SK-N-SH (cell line): ENCODE results near the gene CYBA. TPM values are rescaled to one million over a fixed set of nuclear protein-coding genes. Genes with fewer than 3 reads are reported as not detected.

Source experiments
- CTCF ChIA-PET: fragments of 300-600, 350-600 bp; formaldehyde crosslinking; extraction: SDS; loops from one replicate; lab custom pipeline; 2021; lab: Yijun Ruan, JAX
- POLR2A ChIA-PET: fragments of 350-600 bp; sonication (Branson Sonifier 250); formaldehyde crosslinking; extraction: SDS; loops from one replicate; lab custom pipeline; 2020; ENCODE audit warnings: antibody characterized with exemption, inconsistent platforms; lab: Yijun Ruan, JAX
- DNase-seq: peaks from one replicate; pipeline ENCODE4 v3.0.0; 2012
- H2AFZ ChIP-seq: fragments of 200-600 bp; sonication (generic); 2 replicates; pipeline ENCODE4 v1.8.1; 2016; ENCODE audit warnings: antibody characterized with exemption, mild to moderate bottlenecking, low read depth
- H3F3A ChIP-seq: fragments of 200-600 bp; sonication (generic); replicated peaks from 2 replicates; pipeline ENCODE3; 2016; ENCODE audit warnings: antibody characterized with exemption, mild to moderate bottlenecking; ENCODE audit not compliant: insufficient read depth
- H3K27ac ChIP-seq, 2 experiments: fragments of 200-500 bp in 1 of 2; fragments of 200-600 bp in 1 of 2; sonication (Bioruptor generic) in 1 of 2; sonication (generic), shearing (Covaris generic) in 1 of 2; 2 replicates each; pipeline versions ENCODE4 v1.5.1 to v1.6.1; 2014 to 2016; ENCODE audit warnings: low read depth in 2 of 2, inconsistent platforms in 1 of 2, low read length in 1 of 2, mild to moderate bottlenecking in 1 of 2, mixed read lengths in 1 of 2
- H3K27me3 ChIP-seq: fragments of 200-600 bp; sonication (generic), shearing (Covaris generic); 2 replicates; pipeline ENCODE4 v1.6.1; 2016; ENCODE audit warnings: mixed run types; ENCODE audit not compliant: insufficient read depth
- H3K36me3 ChIP-seq, 2 experiments: fragments of 200-500 bp in 1 of 2; fragments of 200-600 bp in 1 of 2; sonication (Bioruptor generic) in 1 of 2; sonication (generic) in 1 of 2; replicated peaks in 1 of 2; 2 replicates each; pipeline versions ENCODE3 to v1.5.1; 2014 to 2016; ENCODE audit warnings: low read length in 1 of 2, mild to moderate bottlenecking in 1 of 2; ENCODE audit not compliant: insufficient read depth in 2 of 2, control insufficient read depth in 1 of 2
- H3K4me1 ChIP-seq, 2 experiments: fragments of 200-500 bp in 1 of 2; fragments of 200-600 bp in 1 of 2; sonication (Bioruptor generic) in 1 of 2; sonication (generic), shearing (Covaris generic) in 1 of 2; 2 replicates each; pipeline versions ENCODE4 v1.5.1 to v1.6.1; 2014 to 2016; ENCODE audit warnings: low read depth in 1 of 2, low read length in 1 of 2, mixed run types in 1 of 2; ENCODE audit not compliant: insufficient read depth in 2 of 2, control insufficient read depth in 1 of 2
- H3K4me2 ChIP-seq: fragments of 200-600 bp; sonication (generic), shearing (Covaris generic); 2 replicates; pipeline ENCODE4 v1.6.1; 2017; ENCODE audit warnings: mixed run types
- H3K4me3 ChIP-seq, 2 experiments: fragments of 200-500 bp in 1 of 2; fragments of 200-600 bp in 1 of 2; sonication (Bioruptor generic) in 1 of 2; sonication (generic), shearing (Covaris generic) in 1 of 2; 2 replicates each; pipeline versions ENCODE4 v1.5.1 to v1.8.1; 2014 to 2016; ENCODE audit warnings: low read depth in 2 of 2, inconsistent platforms in 1 of 2, low read length in 1 of 2, mild to moderate bottlenecking in 1 of 2, mixed read lengths in 1 of 2, moderate library complexity in 1 of 2
- H3K79me2 ChIP-seq: fragments of 200-600 bp; sonication (generic); 2 replicates; pipeline ENCODE4 v1.8.1; 2017; ENCODE audit warnings: mild to moderate bottlenecking; ENCODE audit not compliant: insufficient read depth
- H3K9ac ChIP-seq: fragments of 200-600 bp; sonication (generic); 2 replicates; pipeline ENCODE4 v1.6.1; 2017; ENCODE audit warnings: mixed run types
- H3K9me2 ChIP-seq: fragments of 200-600 bp; sonication (generic); 2 replicates; pipeline ENCODE4 v1.6.1; 2017; ENCODE audit warnings: mixed run types
- H3K9me3 ChIP-seq: fragments of 200-600 bp; sonication (generic); 2 replicates; pipeline ENCODE4 v1.6.1; 2017; ENCODE audit warnings: mixed run types, mild to moderate bottlenecking, moderate library complexity
- H4K20me1 ChIP-seq: fragments of 200-600 bp; sonication (generic); 2 replicates; pipeline ENCODE4 v1.6.1; 2017; ENCODE audit warnings: mild to moderate bottlenecking, mixed run types; ENCODE audit not compliant: insufficient read depth
- CHD2 ChIP-seq: fragments of 150-350 bp; IDR thresholded peaks from 2 replicates; pipeline ENCODE4 v1.6.1; 2018; ENCODE audit warnings: low read length; ENCODE audit not compliant: partially characterized antibody
- ELF1 ChIP-seq: IDR thresholded peaks from 2 replicates; pipeline ENCODE4 v1.4.0; 2012
- FOXJ3 ChIP-seq: sonication (generic); formaldehyde crosslinking; IDR thresholded peaks from 2 replicates; pipeline ENCODE4 v1.5.1; 2020; ENCODE audit warnings: mild to moderate bottlenecking, missing genetic modification reagents
- JUND ChIP-seq: IDR thresholded peaks from 2 replicates; pipeline ENCODE4 v1.4.0; 2012
- MXI1 ChIP-seq: IDR thresholded peaks from 2 replicates; pipeline ENCODE4 v1.6.1; 2012; ENCODE audit warnings: mild to moderate bottlenecking, low read depth, low read length, improper control_type of control experiment
- NFIC ChIP-seq: IDR thresholded peaks from 2 replicates; pipeline ENCODE4 v1.4.0; 2012; ENCODE audit warnings: borderline replicate concordance
- RCOR1 ChIP-seq: fragments of 150-350 bp; IDR thresholded peaks from 2 replicates; pipeline ENCODE4 v1.6.1; 2017; ENCODE audit warnings: antibody characterized with exemption, low read length
- RXRA ChIP-seq: IDR thresholded peaks from 2 replicates; pipeline ENCODE4 v1.4.0; 2012; ENCODE audit warnings: low read depth, mild to moderate bottlenecking, borderline replicate concordance
- TAF1 ChIP-seq: IDR thresholded peaks from 2 replicates; pipeline ENCODE4 v1.6.1; 2012; ENCODE audit warnings: low read depth, mild to moderate bottlenecking, low read length, moderate library complexity, borderline replicate concordance
- YY1 ChIP-seq: IDR thresholded peaks from 2 replicates; pipeline ENCODE4 v1.4.0; 2012; ENCODE audit warnings: low read depth, mild to moderate bottlenecking
- WGBS: methylation state at CpG from one replicate; pipeline ENCODE4 v1.1.6; 2017; ENCODE audit warnings: low lambda C conversion rate; 5-methylcytosine and 5-hydroxymethylcytosine counted together
- polyA plus RNA-seq, 3 experiments: library from polyadenylated mRNA; depleted of rRNA; stranded (reverse); fragments of >200 nt; gene quantifications; 2 replicates each; pipeline ENCODE4 v1.2.3, GENCODE V29; 2012
- TF ChIP-seq, protein P1 (sequence below): fragments of 200-600 bp; sonication (generic); IDR thresholded peaks from 2 replicates; pipeline ENCODE4 v1.6.1; 2017; ENCODE audit warnings: antibody characterized with exemption, mild to moderate bottlenecking, moderate library complexity
- TF ChIP-seq, protein P2 (sequence below): IDR thresholded peaks from 2 replicates; pipeline ENCODE4 v1.4.0; 2012; ENCODE audit warnings: low read depth, borderline replicate concordance
- TF ChIP-seq, protein P3 (sequence below): IDR thresholded peaks from 2 replicates; pipeline ENCODE4; 2012
- TF ChIP-seq, protein P4 (sequence below): fragments of 150-350 bp; IDR thresholded peaks from 2 replicates; pipeline ENCODE4 v1.6.1; 2016; ENCODE audit warnings: mild to moderate bottlenecking, low read depth, low read length
- TF ChIP-seq, protein P5 (sequence below): IDR thresholded peaks from 2 replicates; pipeline ENCODE4 v1.6.1; 2012; ENCODE audit warnings: mild to moderate bottlenecking, low read depth, low read length, moderate library complexity
- TF ChIP-seq, protein P6 (sequence below): IDR thresholded peaks from 2 replicates; pipeline ENCODE4 v1.4.0; 2012; ENCODE audit warnings: low read depth

Gene CYBA
- polyA plus RNA-seq, 1 of the 3 experiments (the other 2 are of a cell fraction) = 176 TPM

DNA sequence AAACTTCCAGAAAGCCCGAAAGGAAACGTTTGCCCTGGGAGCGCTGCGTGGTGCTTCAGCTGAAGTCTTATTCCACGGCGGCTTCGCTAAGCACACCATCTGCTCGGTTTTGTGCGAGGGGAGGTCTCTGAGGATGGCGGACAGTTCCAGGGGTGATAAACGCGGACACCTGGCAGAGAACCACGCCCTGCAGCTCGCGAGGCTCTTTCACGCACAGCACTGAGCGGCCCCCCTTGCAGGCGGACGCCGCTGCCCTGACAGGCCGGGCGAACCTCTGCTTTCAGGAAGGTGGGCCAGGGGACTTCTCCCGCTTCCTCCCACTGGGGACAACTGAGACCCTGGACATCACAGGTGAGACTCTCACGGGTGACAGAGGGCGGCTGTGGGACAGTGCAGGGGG lies 8.3 kb upstream of the CYBA start:
- H4K20me1 ChIP-seq = no peaks in the 10 kb centered on the region

More for the DNA sequence above, 8.3 kb upstream of the CYBA start:
- no peaks in the 10 kb centered on the region for H3K9me2 ChIP-seq
- H3K79me2 ChIP-seq = peaks cover 11% of the 10 kb centered on the region
- H2AFZ ChIP-seq = no peak overlapping the region
- WGBS = 92% methylated on average over 11 of the region's 25 CpGs
- H3K27ac ChIP-seq = no peak overlapping the region
- CTCF ChIA-PET = no interaction called here
- no peaks in the 10 kb centered on the region for H3K9me3 ChIP-seq
- no peak overlapping the region for H3K4me3 ChIP-seq
- H3K4me1 ChIP-seq = peaks cover 0 to 5% of the 10 kb centered on the region in 2 experiments; a peak in 1 of 4 replicates
- TF ChIP-seq, protein P1, sequence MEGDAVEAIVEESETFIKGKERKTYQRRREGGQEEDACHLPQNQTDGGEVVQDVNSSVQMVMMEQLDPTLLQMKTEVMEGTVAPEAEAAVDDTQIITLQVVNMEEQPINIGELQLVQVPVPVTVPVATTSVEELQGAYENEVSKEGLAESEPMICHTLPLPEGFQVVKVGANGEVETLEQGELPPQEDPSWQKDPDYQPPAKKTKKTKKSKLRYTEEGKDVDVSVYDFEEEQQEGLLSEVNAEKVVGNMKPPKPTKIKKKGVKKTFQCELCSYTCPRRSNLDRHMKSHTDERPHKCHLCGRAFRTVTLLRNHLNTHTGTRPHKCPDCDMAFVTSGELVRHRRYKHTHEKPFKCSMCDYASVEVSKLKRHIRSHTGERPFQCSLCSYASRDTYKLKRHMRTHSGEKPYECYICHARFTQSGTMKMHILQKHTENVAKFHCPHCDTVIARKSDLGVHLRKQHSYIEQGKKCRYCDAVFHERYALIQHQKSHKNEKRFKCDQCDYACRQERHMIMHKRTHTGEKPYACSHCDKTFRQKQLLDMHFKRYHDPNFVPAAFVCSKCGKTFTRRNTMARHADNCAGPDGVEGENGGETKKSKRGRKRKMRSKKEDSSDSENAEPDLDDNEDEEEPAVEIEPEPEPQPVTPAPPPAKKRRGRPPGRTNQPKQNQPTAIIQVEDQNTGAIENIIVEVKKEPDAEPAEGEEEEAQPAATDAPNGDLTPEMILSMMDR = no peak
- TF ChIP-seq YY1 (no peak), RCOR1 (no peak), FOXJ3 (no peak), CHD2 (no peak), NFIC (no peak), ELF1 (no peak), JUND (no peak), TAF1 (no peak), RXRA (no peak), MXI1 (no peak)
- TF ChIP-seq, protein P2, sequence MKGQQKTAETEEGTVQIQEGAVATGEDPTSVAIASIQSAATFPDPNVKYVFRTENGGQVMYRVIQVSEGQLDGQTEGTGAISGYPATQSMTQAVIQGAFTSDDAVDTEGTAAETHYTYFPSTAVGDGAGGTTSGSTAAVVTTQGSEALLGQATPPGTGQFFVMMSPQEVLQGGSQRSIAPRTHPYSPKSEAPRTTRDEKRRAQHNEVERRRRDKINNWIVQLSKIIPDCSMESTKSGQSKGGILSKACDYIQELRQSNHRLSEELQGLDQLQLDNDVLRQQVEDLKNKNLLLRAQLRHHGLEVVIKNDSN = no peak
- TF ChIP-seq, protein P3, sequence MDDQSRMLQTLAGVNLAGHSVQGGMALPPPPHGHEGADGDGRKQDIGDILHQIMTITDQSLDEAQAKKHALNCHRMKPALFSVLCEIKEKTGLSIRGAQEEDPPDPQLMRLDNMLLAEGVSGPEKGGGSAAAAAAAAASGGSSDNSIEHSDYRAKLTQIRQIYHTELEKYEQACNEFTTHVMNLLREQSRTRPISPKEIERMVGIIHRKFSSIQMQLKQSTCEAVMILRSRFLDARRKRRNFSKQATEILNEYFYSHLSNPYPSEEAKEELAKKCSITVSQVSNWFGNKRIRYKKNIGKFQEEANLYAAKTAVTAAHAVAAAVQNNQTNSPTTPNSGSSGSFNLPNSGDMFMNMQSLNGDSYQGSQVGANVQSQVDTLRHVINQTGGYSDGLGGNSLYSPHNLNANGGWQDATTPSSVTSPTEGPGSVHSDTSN = no peak
- TF ChIP-seq, protein P4, sequence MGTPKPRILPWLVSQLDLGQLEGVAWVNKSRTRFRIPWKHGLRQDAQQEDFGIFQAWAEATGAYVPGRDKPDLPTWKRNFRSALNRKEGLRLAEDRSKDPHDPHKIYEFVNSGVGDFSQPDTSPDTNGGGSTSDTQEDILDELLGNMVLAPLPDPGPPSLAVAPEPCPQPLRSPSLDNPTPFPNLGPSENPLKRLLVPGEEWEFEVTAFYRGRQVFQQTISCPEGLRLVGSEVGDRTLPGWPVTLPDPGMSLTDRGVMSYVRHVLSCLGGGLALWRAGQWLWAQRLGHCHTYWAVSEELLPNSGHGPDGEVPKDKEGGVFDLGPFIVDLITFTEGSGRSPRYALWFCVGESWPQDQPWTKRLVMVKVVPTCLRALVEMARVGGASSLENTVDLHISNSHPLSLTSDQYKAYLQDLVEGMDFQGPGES = no peak
- TF ChIP-seq, protein P5, sequence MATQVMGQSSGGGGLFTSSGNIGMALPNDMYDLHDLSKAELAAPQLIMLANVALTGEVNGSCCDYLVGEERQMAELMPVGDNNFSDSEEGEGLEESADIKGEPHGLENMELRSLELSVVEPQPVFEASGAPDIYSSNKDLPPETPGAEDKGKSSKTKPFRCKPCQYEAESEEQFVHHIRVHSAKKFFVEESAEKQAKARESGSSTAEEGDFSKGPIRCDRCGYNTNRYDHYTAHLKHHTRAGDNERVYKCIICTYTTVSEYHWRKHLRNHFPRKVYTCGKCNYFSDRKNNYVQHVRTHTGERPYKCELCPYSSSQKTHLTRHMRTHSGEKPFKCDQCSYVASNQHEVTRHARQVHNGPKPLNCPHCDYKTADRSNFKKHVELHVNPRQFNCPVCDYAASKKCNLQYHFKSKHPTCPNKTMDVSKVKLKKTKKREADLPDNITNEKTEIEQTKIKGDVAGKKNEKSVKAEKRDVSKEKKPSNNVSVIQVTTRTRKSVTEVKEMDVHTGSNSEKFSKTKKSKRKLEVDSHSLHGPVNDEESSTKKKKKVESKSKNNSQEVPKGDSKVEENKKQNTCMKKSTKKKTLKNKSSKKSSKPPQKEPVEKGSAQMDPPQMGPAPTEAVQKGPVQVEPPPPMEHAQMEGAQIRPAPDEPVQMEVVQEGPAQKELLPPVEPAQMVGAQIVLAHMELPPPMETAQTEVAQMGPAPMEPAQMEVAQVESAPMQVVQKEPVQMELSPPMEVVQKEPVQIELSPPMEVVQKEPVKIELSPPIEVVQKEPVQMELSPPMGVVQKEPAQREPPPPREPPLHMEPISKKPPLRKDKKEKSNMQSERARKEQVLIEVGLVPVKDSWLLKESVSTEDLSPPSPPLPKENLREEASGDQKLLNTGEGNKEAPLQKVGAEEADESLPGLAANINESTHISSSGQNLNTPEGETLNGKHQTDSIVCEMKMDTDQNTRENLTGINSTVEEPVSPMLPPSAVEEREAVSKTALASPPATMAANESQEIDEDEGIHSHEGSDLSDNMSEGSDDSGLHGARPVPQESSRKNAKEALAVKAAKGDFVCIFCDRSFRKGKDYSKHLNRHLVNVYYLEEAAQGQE = no peak
- TF ChIP-seq, protein P6, sequence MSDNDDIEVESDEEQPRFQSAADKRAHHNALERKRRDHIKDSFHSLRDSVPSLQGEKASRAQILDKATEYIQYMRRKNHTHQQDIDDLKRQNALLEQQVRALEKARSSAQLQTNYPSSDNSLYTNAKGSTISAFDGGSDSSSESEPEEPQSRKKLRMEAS = no peak
- POLR2A ChIA-PET = no interaction called here
- H3F3A ChIP-seq = peaks cover 4% of the 10 kb centered on the region
- H3K36me3 ChIP-seq = peaks cover 0 to 8% of the 10 kb centered on the region in 2 experiments
- no peak overlapping the region for H3K9ac ChIP-seq
- no peaks in the 10 kb centered on the region for H3K27me3 ChIP-seq
- DNase-seq = no peak
- H3K4me2 ChIP-seq = no peak overlapping the region
